Measurements from ENCODE around the gene SLC9A6.
A peak's percentile ranks its signal among the peaks of the same experiment; 100 is the strongest.

Gene SLC9A6

GRCh38 chrX:135985157-135985972, at the start of gene SLC9A6:
SLC9A6 (plus strand) TSS chrX:135985435; CDS start chrX:135985659, 224 bp downstream.
- DNase-seq = peak; percentile 67

DNA sequence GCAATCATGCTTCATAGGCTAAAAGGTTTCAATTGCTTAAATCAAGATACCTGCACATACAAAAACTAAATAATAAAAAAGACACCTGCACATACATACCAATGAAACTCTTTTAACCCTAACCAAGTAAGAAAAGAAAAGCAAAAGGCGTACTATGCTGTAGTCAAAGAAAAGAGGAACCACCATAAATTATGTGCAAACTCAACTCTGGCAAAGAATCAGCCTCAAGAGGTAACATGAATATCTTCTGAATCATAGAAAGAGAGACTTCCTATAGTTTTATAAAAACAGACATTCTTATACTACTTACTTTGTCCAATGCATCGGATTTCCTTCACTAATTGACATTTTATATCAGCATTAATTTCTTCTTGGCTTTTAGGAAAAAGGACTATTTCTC, 40.7 kb upstream of the SLC9A6 start:
- DNase-seq = no peak

- DNase-seq = no peak
Measured at GRCh38 chrX:135951291-135951690, 33.9 kb upstream of the SLC9A6 start.

GRCh38 chrX:135973025-135973547, 12.1 kb upstream of the SLC9A6 start:
- DNase-seq = no peak

DNA sequence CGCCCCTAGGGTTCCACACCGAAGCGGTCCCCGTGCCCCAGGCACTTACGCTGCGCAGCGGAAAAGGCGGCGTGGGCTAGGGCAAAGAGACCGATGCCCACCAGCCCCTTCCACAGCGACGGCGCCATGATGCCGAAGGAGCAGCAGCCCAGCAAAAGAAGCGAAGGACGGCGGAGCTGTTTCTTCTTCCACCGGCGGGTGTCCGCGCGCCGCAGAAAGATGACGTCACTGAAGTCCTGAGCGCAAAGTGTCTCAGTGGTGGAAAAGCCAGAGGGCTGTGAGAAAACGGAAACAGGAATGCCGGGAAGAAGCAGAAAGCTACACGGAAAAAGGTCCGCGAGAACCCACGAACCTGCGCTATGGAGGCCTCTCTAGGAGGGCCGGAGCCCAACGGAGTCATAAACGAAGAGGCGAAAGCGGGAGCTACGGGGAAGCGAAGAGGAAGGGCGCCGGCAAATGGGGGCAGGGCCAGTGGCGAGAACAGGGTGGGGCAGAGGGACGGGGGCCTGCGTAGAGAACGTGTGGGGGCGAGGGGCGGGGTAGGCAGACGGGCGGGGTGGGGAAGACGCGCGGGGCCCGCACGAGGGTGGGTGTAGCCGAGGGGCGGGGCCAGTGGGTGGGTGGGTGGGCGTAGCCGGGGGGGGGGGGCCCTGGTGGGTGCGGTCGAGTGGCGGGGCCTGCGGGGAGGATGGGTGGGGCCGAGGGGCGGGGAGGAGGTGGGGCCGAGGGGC, 11.5 kb upstream of the SLC9A6 start, which contains the start of gene MMGT1:
TSS of gene MMGT1 (minus strand) at position 441 of the 731 bp plus-strand sequence. CDS start at position 128, 313 bp downstream.
- peak; percentile 80 for DNase-seq

- DNase-seq = peak; percentile 58
Measured at GRCh38 chrX:135974279-135974856, 10.9 kb upstream of the SLC9A6 start.

DNA sequence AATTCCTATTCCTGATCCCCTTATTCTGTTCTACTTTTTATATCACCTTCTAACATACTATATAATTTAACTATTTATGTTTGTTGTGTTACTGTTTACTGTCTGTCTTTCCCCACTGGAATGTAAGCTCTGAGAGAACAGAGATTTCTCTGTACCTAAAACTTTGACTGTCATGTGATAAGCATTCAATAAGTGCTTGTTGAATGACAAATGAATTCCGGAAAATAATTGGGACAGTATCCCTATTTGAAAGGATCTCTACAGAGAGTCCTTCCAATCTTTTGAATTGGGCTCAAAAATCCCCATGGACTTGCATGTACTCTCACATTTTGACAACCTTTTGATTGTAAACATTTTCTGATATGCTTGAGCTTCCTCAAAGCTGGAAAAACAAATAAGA, 9.8 kb upstream of the SLC9A6 start:
- no peak for DNase-seq

- DNase-seq = no peak
Measured at GRCh38 chrX:135977611-135978010, 7.6 kb upstream of the SLC9A6 start.

GRCh38 chrX:135981010-135981409, 4.2 kb upstream of the SLC9A6 start:
- DNase-seq = no peak

DNA sequence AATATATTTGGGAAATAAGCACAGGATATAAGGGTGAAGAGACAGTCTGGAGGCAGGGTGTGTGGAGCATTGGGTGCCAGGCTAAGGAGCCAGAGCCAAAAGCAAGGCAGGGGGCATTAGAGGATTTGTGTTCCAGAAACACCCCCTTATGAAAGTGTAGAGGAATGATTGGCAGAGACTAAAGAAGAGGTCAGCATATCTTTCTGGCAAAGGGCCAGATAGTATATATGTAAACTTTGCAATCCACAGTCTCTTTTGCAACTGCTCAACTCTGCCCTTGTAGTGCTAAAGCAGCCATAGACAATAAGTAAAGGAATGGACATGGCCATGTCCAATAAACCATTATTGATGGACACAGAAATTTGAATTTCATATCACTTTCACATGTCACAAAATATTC, 3.6 kb upstream of the SLC9A6 start:
- no peak for DNase-seq

GRCh38 chrX:135982860-135983259, 2.4 kb upstream of the SLC9A6 start:
- DNase-seq = no peak

DNA sequence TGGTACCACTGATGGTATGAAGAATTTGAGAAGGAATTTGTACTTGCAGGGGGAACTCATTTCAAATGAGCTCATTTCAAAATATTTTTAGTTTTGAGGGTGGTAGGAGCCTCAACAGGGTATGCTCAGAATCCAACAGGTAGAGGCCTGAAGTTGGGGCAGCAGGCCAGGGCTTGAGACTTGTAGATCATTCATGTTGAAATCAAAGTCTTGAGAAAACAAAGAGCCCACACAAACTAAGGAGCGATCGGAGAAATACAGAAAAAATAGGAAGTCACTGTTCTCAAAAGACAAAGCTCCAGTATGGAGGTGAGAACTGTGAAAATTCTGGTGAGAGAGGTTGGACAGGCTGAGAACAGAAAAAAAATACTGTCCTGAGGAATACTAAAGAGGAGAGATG, 979 bp upstream of the SLC9A6 start:
- no peak for DNase-seq

- no peak for DNase-seq
Measured at GRCh38 chrX:135984791-135985156, 461 bp upstream of the SLC9A6 start.

- DNase-seq = no peak
Measured at GRCh38 chrX:135985973-135986310, 707 bp downstream of the SLC9A6 start.

GRCh38 chrX:135988245-135988644, 3.0 kb downstream of the SLC9A6 start:
- DNase-seq = no peak

DNA sequence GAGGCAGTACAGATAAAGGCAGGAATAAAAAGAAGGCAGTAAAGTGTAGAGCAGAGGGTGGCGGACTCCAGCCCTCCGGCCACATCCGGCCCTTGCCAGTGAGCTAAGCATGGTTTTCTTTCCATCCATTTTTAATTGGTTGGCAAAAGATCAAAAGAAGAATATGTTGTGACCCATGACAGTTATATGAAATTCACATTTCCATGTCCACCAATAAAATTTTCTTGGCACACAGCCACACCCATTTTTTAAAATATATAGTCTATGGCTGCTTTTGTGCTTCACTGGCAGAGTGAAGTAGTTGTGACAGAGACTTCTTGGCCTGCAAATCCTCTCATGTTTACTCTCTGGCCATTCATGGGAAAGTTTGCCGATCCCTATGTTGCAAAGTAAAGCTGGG, 29.8 kb downstream of the SLC9A6 start:
- no peak for DNase-seq

GRCh38 chrX:136016881-136017280, 31.6 kb downstream of the SLC9A6 start:
- DNase-seq = no peak

DNA sequence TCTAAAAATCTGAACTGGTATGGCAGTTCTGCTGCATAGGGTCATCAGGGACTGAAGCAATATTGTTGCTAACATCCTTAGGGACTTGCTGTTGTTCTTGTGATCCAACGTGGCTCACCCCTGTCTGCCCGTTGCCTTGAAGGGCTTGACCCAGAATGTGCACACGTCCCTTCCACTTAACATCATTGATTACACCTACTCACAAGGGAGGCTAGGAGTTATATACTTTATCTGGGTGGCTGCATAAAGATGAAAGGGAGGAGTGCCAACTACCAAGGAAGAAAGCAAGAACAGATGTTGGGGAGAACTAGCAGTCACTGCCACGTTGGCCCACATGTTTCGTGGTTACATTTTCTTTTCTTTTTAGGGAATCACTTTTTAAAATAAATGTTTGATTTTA, 34.0 kb downstream of the SLC9A6 start:
- no peak for DNase-seq

- no peak for DNase-seq
Measured at GRCh38 chrX:136021160-136021559, 35.9 kb downstream of the SLC9A6 start.

GRCh38 chrX:136021903-136022302, 36.7 kb downstream of the SLC9A6 start:
- no peak for DNase-seq

DNA sequence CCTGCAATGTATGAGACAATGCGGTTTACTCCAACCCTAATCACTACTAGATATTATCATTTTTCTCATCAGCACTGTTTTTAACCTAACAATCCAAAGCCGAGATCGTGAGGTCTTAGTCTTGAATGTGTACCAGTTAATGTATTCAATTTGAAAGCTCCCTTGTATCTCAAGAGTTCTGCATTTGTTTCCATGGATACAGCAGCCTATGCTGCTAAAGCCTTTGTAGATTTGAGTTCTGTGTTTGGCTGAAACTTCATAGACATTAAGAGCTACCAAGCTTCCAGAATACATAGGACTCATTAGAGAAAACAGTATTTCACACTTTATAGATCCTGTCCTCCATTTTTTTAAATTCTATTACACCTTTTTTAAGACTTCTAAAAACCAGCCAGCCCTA, 39.9 kb downstream of the SLC9A6 start:
- DNase-seq = no peak

GRCh38 chrX:136028383-136028984, 43.2 kb downstream of the SLC9A6 start:
- DNase-seq = no peak

GRCh38 chrX:136029766-136030165, 44.5 kb downstream of the SLC9A6 start:
- DNase-seq = no peak
